ENCODE results near the gene TOMM7. TPM values are rescaled to one million over a fixed set of nuclear protein-coding genes. Genes with fewer than 3 reads are reported as not detected.

The TOMM7 gene
- total RNA-seq, 1 experiment from 2014 or later, result 325 TPM

DNA sequence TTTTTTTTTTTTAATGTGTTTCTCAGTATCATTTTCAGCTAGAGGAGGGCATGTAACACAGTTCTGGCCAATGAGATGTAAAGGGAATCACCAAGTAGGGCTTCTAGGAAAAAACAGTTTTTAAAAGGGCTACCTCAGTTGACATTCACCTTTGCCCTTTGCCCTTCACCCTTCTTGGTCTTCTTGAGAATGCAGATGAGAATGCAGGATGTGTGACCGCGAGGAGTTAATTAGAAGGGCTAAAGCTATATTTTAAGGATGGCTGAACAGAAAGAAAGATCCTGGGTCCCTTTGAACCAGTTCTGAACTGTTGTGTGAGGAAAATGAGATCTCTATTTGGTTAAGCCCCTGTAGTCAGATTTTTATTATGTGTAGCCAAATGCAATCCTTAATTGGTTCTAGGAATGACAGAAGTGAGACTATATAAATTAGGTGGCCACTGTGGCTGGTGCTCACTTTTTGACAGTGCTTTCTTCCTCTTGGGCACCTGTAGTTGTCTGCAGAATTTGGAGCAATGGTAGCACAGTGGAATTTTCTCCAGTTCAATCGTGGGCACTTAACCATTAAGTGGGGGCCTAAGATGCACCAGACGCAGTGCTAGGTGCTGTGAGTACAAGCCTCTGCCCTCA lies 21.1 kb upstream of the TOMM7 start:
- ChIA-PET RAD21 (ENCODE audit: low non-redundant PET in 1 of 2, low total read pairs in 2 of 2, uncharacterized antibody in 2 of 2, unreplicated experiment in 2 of 2) (no interaction called here), POLR2A (no interaction called here), CTCF (no interaction called here)
- Histone ChIP-seq H3K9me3 (ENCODE audit: control insufficient read depth in 1 of 2, insufficient read depth in 1 of 2, low read depth in 1 of 2, low read length in 2 of 2) (no peaks in the 10 kb centered on the region), H3K36me3 (ENCODE audit: control insufficient read depth in 1 of 2, insufficient read depth in 2 of 2, low read length in 2 of 2) (no peaks in the 10 kb centered on the region), H3K9me2 (ENCODE audit: insufficient read depth) (no peaks in the 10 kb centered on the region), H3K79me2 (ENCODE audit: insufficient read depth, low read length) (no peaks in the 10 kb centered on the region), H3K27ac (ENCODE audit: low read depth, low read length) (no peak overlapping the region), H4K20me1 (ENCODE audit: insufficient read depth) (no peaks in the 10 kb centered on the region), H3K4me3 (replicated peaks in 1 of 2; ENCODE audit: low read depth in 1 of 2, low read length in 2 of 2) (no peak overlapping the region), H2AFZ (ENCODE audit: low read depth, low read length, poor library complexity, severe bottlenecking) (no peak overlapping the region), H3K4me1 (ENCODE audit: control insufficient read depth in 1 of 2, insufficient read depth in 2 of 2, low read length in 2 of 2) (no peaks in the 10 kb centered on the region), H3K4me2 (ENCODE audit: low read length) (no peak overlapping the region), H3K27me3 (ENCODE audit: insufficient read depth, low read length) (no peaks in the 10 kb centered on the region), H3K9ac (ENCODE audit: low read length) (no peak overlapping the region)
- DNase-seq (ENCODE audit: low read depth, low spot score), result no peak
- no peak for ATAC-seq
- intact Hi-C loops (cut with micrococcal nuclease), result no loop called here
- no TSS peak for BruUV-seq (replicated peaks)
- TF ChIP-seq, protein P1, sequence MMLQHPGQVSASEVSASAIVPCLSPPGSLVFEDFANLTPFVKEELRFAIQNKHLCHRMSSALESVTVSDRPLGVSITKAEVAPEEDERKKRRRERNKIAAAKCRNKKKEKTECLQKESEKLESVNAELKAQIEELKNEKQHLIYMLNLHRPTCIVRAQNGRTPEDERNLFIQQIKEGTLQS (IDR thresholded peaks at IDR 0.05), result no peak
- TF ChIP-seq, protein P2, sequence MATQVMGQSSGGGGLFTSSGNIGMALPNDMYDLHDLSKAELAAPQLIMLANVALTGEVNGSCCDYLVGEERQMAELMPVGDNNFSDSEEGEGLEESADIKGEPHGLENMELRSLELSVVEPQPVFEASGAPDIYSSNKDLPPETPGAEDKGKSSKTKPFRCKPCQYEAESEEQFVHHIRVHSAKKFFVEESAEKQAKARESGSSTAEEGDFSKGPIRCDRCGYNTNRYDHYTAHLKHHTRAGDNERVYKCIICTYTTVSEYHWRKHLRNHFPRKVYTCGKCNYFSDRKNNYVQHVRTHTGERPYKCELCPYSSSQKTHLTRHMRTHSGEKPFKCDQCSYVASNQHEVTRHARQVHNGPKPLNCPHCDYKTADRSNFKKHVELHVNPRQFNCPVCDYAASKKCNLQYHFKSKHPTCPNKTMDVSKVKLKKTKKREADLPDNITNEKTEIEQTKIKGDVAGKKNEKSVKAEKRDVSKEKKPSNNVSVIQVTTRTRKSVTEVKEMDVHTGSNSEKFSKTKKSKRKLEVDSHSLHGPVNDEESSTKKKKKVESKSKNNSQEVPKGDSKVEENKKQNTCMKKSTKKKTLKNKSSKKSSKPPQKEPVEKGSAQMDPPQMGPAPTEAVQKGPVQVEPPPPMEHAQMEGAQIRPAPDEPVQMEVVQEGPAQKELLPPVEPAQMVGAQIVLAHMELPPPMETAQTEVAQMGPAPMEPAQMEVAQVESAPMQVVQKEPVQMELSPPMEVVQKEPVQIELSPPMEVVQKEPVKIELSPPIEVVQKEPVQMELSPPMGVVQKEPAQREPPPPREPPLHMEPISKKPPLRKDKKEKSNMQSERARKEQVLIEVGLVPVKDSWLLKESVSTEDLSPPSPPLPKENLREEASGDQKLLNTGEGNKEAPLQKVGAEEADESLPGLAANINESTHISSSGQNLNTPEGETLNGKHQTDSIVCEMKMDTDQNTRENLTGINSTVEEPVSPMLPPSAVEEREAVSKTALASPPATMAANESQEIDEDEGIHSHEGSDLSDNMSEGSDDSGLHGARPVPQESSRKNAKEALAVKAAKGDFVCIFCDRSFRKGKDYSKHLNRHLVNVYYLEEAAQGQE (IDR thresholded peaks at IDR 0.05; ENCODE audit: low read depth), result no peak
- TF ChIP-seq RAD21 (IDR thresholded peaks at IDR 0.05; ENCODE audit: low read depth) (no peak), JUND (IDR thresholded peaks at IDR 0.05) (no peak)
- TF ChIP-seq, protein P3, sequence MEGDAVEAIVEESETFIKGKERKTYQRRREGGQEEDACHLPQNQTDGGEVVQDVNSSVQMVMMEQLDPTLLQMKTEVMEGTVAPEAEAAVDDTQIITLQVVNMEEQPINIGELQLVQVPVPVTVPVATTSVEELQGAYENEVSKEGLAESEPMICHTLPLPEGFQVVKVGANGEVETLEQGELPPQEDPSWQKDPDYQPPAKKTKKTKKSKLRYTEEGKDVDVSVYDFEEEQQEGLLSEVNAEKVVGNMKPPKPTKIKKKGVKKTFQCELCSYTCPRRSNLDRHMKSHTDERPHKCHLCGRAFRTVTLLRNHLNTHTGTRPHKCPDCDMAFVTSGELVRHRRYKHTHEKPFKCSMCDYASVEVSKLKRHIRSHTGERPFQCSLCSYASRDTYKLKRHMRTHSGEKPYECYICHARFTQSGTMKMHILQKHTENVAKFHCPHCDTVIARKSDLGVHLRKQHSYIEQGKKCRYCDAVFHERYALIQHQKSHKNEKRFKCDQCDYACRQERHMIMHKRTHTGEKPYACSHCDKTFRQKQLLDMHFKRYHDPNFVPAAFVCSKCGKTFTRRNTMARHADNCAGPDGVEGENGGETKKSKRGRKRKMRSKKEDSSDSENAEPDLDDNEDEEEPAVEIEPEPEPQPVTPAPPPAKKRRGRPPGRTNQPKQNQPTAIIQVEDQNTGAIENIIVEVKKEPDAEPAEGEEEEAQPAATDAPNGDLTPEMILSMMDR (IDR thresholded peaks at IDR 0.05 in 2 of 3, conservative IDR thresholded peaks at IDR 0.05 in 1 of 3; ENCODE audit: borderline replicate concordance in 1 of 3, insufficient read depth in 1 of 3, low read depth in 2 of 3, low read length in 2 of 3), result no peak
